ENCODE measurements around the gene SIRT3. TPM values are rescaled to one million over a fixed set of nuclear protein-coding genes. Genes with fewer than 3 reads are reported as not detected.
"Not testable (repeated sequence)": the region's sequence is repeated elsewhere in the genome, so short reads cannot be mapped to it uniquely, and the experiment has no call there.

Gene SIRT3
- polyA plus RNA-seq, 1 experiment, result 22.2 TPM

- H3K36me3 ChIP-seq (ENCODE audit: control insufficient read depth, insufficient read depth, low read length), result peaks cover 27% of the 10 kb centered on the region
- POLR2A ChIA-PET, result no interaction called here
These were observed 14.1 kb upstream of the SIRT3 start for GRCh38 chr11:250274-250673.

GRCh38 chr11:249062-249461, 12.9 kb upstream of the SIRT3 start:
- no peak for DNase-seq (ENCODE audit: low read depth)

More at GRCh38 chr11:250274-250673, 14.1 kb upstream of the SIRT3 start:
- CTCF ChIA-PET, result interaction anchor here (0.6 to 3.9 kb wide), 19 partner anchors 9 to 269 kb away, joined by 3 to 41 read pairs (median 6); partner anchors contain the start of genes IFITM2 and PGGHG
- no peak for DNase-seq (ENCODE audit: low read depth)
- TF ChIP-seq, protein P1, sequence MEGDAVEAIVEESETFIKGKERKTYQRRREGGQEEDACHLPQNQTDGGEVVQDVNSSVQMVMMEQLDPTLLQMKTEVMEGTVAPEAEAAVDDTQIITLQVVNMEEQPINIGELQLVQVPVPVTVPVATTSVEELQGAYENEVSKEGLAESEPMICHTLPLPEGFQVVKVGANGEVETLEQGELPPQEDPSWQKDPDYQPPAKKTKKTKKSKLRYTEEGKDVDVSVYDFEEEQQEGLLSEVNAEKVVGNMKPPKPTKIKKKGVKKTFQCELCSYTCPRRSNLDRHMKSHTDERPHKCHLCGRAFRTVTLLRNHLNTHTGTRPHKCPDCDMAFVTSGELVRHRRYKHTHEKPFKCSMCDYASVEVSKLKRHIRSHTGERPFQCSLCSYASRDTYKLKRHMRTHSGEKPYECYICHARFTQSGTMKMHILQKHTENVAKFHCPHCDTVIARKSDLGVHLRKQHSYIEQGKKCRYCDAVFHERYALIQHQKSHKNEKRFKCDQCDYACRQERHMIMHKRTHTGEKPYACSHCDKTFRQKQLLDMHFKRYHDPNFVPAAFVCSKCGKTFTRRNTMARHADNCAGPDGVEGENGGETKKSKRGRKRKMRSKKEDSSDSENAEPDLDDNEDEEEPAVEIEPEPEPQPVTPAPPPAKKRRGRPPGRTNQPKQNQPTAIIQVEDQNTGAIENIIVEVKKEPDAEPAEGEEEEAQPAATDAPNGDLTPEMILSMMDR (IDR thresholded peaks at IDR 0.05; ENCODE audit: insufficient read depth, low read depth, low read length), result no peak
- no peak overlapping the region for H3K4me3 ChIP-seq (ENCODE audit: low read depth, low read length)
- H3K27me3 ChIP-seq (ENCODE audit: control insufficient read depth, insufficient read depth, low read length), result no peaks in the 10 kb centered on the region

DNA sequence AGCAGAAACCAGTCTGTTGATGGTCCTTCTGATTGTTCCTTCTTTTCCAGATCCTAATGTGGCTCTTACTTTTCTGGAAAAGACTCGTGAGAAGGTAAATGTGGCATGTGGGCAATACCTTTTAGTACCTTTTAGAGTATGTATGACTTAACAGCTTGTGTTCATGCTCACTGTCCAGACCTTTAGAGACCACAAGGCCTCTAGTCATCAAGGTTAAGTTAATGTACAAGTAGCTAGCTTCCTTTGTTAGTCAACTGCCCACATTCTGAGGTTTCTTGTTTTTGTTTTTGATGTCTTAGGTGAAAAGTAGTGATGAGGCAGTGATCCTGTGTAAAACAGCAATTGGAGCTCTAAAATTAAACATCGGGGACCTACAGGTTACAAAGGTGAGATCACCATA, 8.2 kb upstream of the SIRT3 start:
- no peak for DNase-seq (ENCODE audit: low read depth)
- no peaks in the 10 kb centered on the region for H3K27me3 ChIP-seq (ENCODE audit: control insufficient read depth, insufficient read depth, low read length)
- TF ChIP-seq, protein P1 (IDR thresholded peaks at IDR 0.05; ENCODE audit: insufficient read depth, low read depth, low read length), result no peak
- ChIA-PET POLR2A (no interaction called here), CTCF (no interaction called here)
- H3K4me3 ChIP-seq (ENCODE audit: low read depth, low read length), result no peak overlapping the region
- H3K36me3 ChIP-seq (ENCODE audit: control insufficient read depth, insufficient read depth, low read length), result peaks cover 21% of the 10 kb centered on the region

More at GRCh38 chr11:249062-249461, 12.9 kb upstream of the SIRT3 start:
- no peak overlapping the region for H3K4me3 ChIP-seq (ENCODE audit: low read depth, low read length)
- POLR2A ChIA-PET, result no interaction called here
- TF ChIP-seq, protein P1 (IDR thresholded peaks at IDR 0.05; ENCODE audit: insufficient read depth, low read depth, low read length), result no peak
- H3K36me3 ChIP-seq (ENCODE audit: control insufficient read depth, insufficient read depth, low read length), result peaks cover 32% of the 10 kb centered on the region
- H3K27me3 ChIP-seq (ENCODE audit: control insufficient read depth, insufficient read depth, low read length), result no peaks in the 10 kb centered on the region
- CTCF ChIA-PET, result interaction anchor here (1.1 to 3.0 kb wide), 3 partner anchors 11 to 119 kb away, joined by 4 to 18 read pairs (median 10); no protein-coding TSS in a partner anchor

- ChIA-PET POLR2A (no interaction called here), CTCF (interaction anchor here (1.2 to 3.4 kb wide), 2 partner anchors 9 to 127 kb away, joined by 3 to 21 read pairs; no protein-coding TSS in a partner anchor)
These were observed 5.5 kb upstream of the SIRT3 start for GRCh38 chr11:241634-242033.

DNA sequence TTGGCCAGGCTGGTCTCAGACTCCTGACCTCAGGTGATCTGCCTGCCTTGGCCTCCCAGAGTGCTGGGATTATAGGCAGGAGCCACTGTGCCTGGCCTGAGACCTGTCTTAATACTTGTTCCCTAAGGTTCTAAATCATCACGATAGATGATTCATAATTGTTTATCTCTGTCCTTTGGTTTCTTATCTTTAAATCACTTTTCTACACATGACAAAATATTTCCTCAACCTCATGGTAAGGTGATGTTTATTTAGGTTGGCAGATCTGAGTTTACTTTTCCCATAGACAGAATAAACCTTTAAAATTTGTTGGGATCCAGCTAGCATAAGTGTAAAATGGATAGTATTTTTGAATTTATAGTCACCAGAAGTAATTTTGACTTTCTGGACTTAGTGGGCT, 4.2 kb upstream of the SIRT3 start:
- Histone ChIP-seq H3K4me3 (ENCODE audit: low read depth, low read length) (no peak overlapping the region), H3K36me3 (ENCODE audit: control insufficient read depth, insufficient read depth, low read length) (peaks cover 12% of the 10 kb centered on the region), H3K27me3 (ENCODE audit: control insufficient read depth, insufficient read depth, low read length) (no peaks in the 10 kb centered on the region)
- ChIA-PET CTCF (interaction anchor here (3.4 kb wide), 1 partner anchor 11 kb away, joined by 21 read pairs; no protein-coding TSS in a partner anchor), POLR2A (no interaction called here)
- no peak for DNase-seq (ENCODE audit: low read depth)
- TF ChIP-seq, protein P1 (IDR thresholded peaks at IDR 0.05; ENCODE audit: insufficient read depth, low read depth, low read length), result no peak

More at GRCh38 chr11:241634-242033, 5.5 kb upstream of the SIRT3 start:
- TF ChIP-seq, protein P1 (IDR thresholded peaks at IDR 0.05; ENCODE audit: insufficient read depth, low read depth, low read length), result no peak
- Histone ChIP-seq H3K36me3 (ENCODE audit: control insufficient read depth, insufficient read depth, low read length) (peaks cover 16% of the 10 kb centered on the region), H3K27me3 (ENCODE audit: control insufficient read depth, insufficient read depth, low read length) (no peaks in the 10 kb centered on the region), H3K4me3 (ENCODE audit: low read depth, low read length) (no peak overlapping the region)
- no peak for DNase-seq (ENCODE audit: low read depth)

DNA sequence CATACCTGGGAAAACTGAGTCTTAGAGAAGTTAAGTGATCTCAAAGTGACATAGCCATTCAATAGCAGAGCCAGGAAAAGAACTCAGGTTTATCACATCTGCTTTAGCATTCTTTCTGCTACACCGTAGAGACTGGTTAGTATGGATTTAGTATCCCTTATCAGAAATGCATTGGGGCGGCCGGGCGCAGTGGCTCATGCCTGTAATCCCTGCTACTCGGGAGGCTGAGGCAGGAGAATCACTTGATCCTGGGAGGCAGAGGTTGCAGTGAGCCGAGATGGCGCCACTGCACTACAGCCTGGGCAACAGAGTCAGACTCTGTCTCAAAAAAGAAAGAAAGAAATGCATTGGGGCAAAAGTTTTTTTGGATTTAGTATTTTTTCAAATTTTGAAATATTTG, 2.2 kb upstream of the SIRT3 start:
- not testable (repeated sequence) for H3K4me3 ChIP-seq (ENCODE audit: low read depth, low read length)

More for the DNA sequence above, 2.2 kb upstream of the SIRT3 start:
- CTCF ChIA-PET, result interaction anchor here (1.5 to 2.3 kb wide), 3 partner anchors 8 to 12 kb away, joined by 3 to 10 read pairs (median 4); no protein-coding TSS in a partner anchor
- POLR2A ChIA-PET; H3K27me3 ChIP-seq (ENCODE audit: control insufficient read depth, insufficient read depth, low read length); DNase-seq (ENCODE audit: low read depth); H3K36me3 ChIP-seq (ENCODE audit: control insufficient read depth, insufficient read depth, low read length): not testable (repeated sequence)
